ENCODE data around the gene DVL2.

- TF ChIP-seq CTCF (IDR thresholded peaks at IDR 0.05) = no peak
- no peak for TF ChIP-seq POLR2A (IDR thresholded peaks at IDR 0.05)
- no peak for TF ChIP-seq POLR2AphosphoS5 (IDR thresholded peaks at IDR 0.05)
Measured at GRCh38 chr17:7191571-7192270, 42.6 kb downstream of the DVL2 start.
